HCT116 (cell line): ENCODE results near the gene FAM118A.

ENCODE experiments used
- FOSL1 ChIP-seq: IDR thresholded peaks from 2 replicates; pipeline ENCODE4 v1.6.1; 2012; ENCODE audit warnings: low read depth
- JUND ChIP-seq: IDR thresholded peaks from 2 replicates; pipeline ENCODE4 v1.6.1; 2012
- POLR2A ChIP-seq: IDR thresholded peaks from 2 replicates; pipeline ENCODE4 v1.7.0; 2011; ENCODE audit warnings: borderline replicate concordance; ENCODE audit not compliant: insufficient read depth, insufficient read length; ENCODE audit errors: extremely low read depth
- POLR2AphosphoS5 ChIP-seq: IDR thresholded peaks from 2 replicates; pipeline ENCODE4 v1.6.1; 2011; ENCODE audit warnings: mild to moderate bottlenecking, low read depth, low read length, moderate library complexity
- RAD21 ChIP-seq: IDR thresholded peaks from 2 replicates; pipeline ENCODE4 v1.6.1; 2012; ENCODE audit warnings: low read depth, mild to moderate bottlenecking
- ZNF274 ChIP-seq: fragments of 200-500 bp; sonication (Bioruptor generic); IDR thresholded peaks from 2 replicates; pipeline ENCODE4 v1.6.1; 2014; ENCODE audit warnings: mild to moderate bottlenecking, low read depth, low read length, inconsistent platforms
- TF ChIP-seq, protein P1 (sequence below), 3 experiments: fragments of 200-600 bp in 1 of 3; sonication (generic) in 1 of 3; IDR thresholded peaks in 2 of 3; conservative IDR thresholded peaks in 1 of 3; 2 replicates each; pipeline ENCODE4 v1.5.1; 2012 to 2017; ENCODE audit warnings: low read depth in 2 of 3, low read length in 2 of 3, antibody characterized with exemption in 1 of 3, borderline replicate concordance in 1 of 3, control low read depth in 1 of 3, mild to moderate bottlenecking in 1 of 3, mixed read lengths in 1 of 3, mixed run types in 1 of 3, moderate library complexity in 1 of 3; ENCODE audit not compliant: insufficient read depth in 1 of 3
- TF ChIP-seq, protein P2 (sequence below): IDR thresholded peaks from 2 replicates; pipeline ENCODE4 v1.6.1; 2012; ENCODE audit warnings: low read depth

- TF ChIP-seq, protein P1, sequence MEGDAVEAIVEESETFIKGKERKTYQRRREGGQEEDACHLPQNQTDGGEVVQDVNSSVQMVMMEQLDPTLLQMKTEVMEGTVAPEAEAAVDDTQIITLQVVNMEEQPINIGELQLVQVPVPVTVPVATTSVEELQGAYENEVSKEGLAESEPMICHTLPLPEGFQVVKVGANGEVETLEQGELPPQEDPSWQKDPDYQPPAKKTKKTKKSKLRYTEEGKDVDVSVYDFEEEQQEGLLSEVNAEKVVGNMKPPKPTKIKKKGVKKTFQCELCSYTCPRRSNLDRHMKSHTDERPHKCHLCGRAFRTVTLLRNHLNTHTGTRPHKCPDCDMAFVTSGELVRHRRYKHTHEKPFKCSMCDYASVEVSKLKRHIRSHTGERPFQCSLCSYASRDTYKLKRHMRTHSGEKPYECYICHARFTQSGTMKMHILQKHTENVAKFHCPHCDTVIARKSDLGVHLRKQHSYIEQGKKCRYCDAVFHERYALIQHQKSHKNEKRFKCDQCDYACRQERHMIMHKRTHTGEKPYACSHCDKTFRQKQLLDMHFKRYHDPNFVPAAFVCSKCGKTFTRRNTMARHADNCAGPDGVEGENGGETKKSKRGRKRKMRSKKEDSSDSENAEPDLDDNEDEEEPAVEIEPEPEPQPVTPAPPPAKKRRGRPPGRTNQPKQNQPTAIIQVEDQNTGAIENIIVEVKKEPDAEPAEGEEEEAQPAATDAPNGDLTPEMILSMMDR (IDR thresholded peaks at IDR 0.05 in 2 of 3, conservative IDR thresholded peaks at IDR 0.05 in 1 of 3; ENCODE audit: borderline replicate concordance in 1 of 3, insufficient read depth in 1 of 3, low read depth in 2 of 3, low read length in 2 of 3), result no peak
- TF ChIP-seq POLR2A, result no peak
- no peak for TF ChIP-seq POLR2AphosphoS5
- no peak for TF ChIP-seq JUND
- TF ChIP-seq ZNF274, result no peak
- TF ChIP-seq, protein P2, sequence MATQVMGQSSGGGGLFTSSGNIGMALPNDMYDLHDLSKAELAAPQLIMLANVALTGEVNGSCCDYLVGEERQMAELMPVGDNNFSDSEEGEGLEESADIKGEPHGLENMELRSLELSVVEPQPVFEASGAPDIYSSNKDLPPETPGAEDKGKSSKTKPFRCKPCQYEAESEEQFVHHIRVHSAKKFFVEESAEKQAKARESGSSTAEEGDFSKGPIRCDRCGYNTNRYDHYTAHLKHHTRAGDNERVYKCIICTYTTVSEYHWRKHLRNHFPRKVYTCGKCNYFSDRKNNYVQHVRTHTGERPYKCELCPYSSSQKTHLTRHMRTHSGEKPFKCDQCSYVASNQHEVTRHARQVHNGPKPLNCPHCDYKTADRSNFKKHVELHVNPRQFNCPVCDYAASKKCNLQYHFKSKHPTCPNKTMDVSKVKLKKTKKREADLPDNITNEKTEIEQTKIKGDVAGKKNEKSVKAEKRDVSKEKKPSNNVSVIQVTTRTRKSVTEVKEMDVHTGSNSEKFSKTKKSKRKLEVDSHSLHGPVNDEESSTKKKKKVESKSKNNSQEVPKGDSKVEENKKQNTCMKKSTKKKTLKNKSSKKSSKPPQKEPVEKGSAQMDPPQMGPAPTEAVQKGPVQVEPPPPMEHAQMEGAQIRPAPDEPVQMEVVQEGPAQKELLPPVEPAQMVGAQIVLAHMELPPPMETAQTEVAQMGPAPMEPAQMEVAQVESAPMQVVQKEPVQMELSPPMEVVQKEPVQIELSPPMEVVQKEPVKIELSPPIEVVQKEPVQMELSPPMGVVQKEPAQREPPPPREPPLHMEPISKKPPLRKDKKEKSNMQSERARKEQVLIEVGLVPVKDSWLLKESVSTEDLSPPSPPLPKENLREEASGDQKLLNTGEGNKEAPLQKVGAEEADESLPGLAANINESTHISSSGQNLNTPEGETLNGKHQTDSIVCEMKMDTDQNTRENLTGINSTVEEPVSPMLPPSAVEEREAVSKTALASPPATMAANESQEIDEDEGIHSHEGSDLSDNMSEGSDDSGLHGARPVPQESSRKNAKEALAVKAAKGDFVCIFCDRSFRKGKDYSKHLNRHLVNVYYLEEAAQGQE, result no peak
- TF ChIP-seq RAD21, result no peak
- TF ChIP-seq FOSL1, result no peak
Measured at GRCh38 chr22:45324311-45324711, 14.6 kb downstream of the FAM118A start.
